Fibroblast of lung (primary cell): ENCODE measurements around the gene UPF1. TPM values are rescaled to one million over a fixed set of nuclear protein-coding genes. Genes with fewer than 3 reads are reported as not detected.

Source experiments
- DNase-seq, 2 donors: peaks; one replicate each; pipeline versions ENCODE4 v3.0.0 to v3.0.0-alpha.2; 2010; ENCODE audit warnings: low read depth in 2 of 2
- H2AFZ ChIP-seq: 2 replicates; pipeline ENCODE4 v1.5.1; 2012; ENCODE audit warnings: low read length, control low read depth, inconsistent platforms
- H3K27ac ChIP-seq: 2 replicates; pipeline ENCODE4 v1.5.1; 2011; ENCODE audit warnings: low read length, control low read depth; ENCODE audit not compliant: insufficient read depth
- H3K27me3 ChIP-seq: 2 replicates; pipeline ENCODE4 v1.5.1; 2011; ENCODE audit warnings: mild to moderate bottlenecking, low read length; ENCODE audit not compliant: control insufficient read depth, insufficient read depth
- H3K36me3 ChIP-seq: 2 replicates; pipeline ENCODE4 v1.5.1; 2011; ENCODE audit warnings: low read length; ENCODE audit not compliant: control insufficient read depth, insufficient read depth
- H3K4me1 ChIP-seq: 2 replicates; pipeline ENCODE4 v1.5.1; 2011; ENCODE audit warnings: low read length; ENCODE audit not compliant: control insufficient read depth, insufficient read depth; ENCODE audit errors: extremely low read depth
- H3K4me2 ChIP-seq: 2 replicates; pipeline ENCODE4 v1.5.1; 2011; ENCODE audit warnings: low read length, control low read depth; ENCODE audit not compliant: insufficient read depth; ENCODE audit errors: extremely low read depth
- H3K4me3 ChIP-seq, 4 experiments: fragments of 200-600 bp in 1 of 4; sonication (generic) in 1 of 4; replicated peaks in 1 of 4; 2 replicates each; pipeline ENCODE4 v1.5.1; 2011 to 2016; ENCODE audit warnings: low read length in 4 of 4, low read depth in 3 of 4, mild to moderate bottlenecking in 3 of 4, control low read depth in 2 of 4, inconsistent platforms in 1 of 4, mixed read lengths in 1 of 4; ENCODE audit not compliant: insufficient read depth in 1 of 4; ENCODE audit errors: control extremely low read depth in 1 of 4
- H3K79me2 ChIP-seq: 2 replicates; pipeline ENCODE4 v1.5.1; 2012; ENCODE audit warnings: mild to moderate bottlenecking, low read length, inconsistent platforms; ENCODE audit not compliant: control insufficient read depth, insufficient read depth
- H3K9ac ChIP-seq: 2 replicates; pipeline ENCODE4 v1.5.1; 2011; ENCODE audit warnings: mild to moderate bottlenecking, low read length, control low read depth; ENCODE audit not compliant: insufficient read depth
- H3K9me3 ChIP-seq: 2 replicates; pipeline ENCODE4 v1.5.1; 2012; ENCODE audit warnings: low read depth, low read length; ENCODE audit not compliant: control insufficient read depth, insufficient read depth
- H4K20me1 ChIP-seq: 2 replicates; pipeline ENCODE4 v1.5.1; 2011; ENCODE audit warnings: low read length; ENCODE audit not compliant: control insufficient read depth, insufficient read depth; ENCODE audit errors: extremely low read depth
- EZH2 ChIP-seq: IDR thresholded peaks from 2 replicates; pipeline ENCODE4 v1.5.1; 2012; ENCODE audit warnings: low read length, control low read depth, mild to moderate bottlenecking; ENCODE audit errors: missing control alignments
- polyA plus RNA-seq, 2 donors: library from polyadenylated mRNA; depleted of rRNA in 1 of 2; stranded (reverse) in 1 of 2; unstranded in 1 of 2; fragments of >200 nt; gene quantifications; 2 replicates each; pipeline ENCODE4 v1.2.1, GENCODE V29; 2011 to 2012; ENCODE audit warnings: missing spikeins in 1 of 2
- total RNA-seq: library from RNA; depleted of rRNA; stranded (reverse); fragments of >200 nt; gene quantifications from 2 replicates; pipeline ENCODE4 v1.2.1, GENCODE V29; 2014
- TF ChIP-seq, protein P1 (sequence below), 2 donors: IDR thresholded peaks in 1 of 2; conservative IDR thresholded peaks in 1 of 2; 1 replicate in 1 of 2; 2 replicates in 1 of 2; pipeline ENCODE4 v1.5.1; 2011 to 2012; ENCODE audit warnings: low read length in 2 of 2, control low read depth in 1 of 2, inconsistent platforms in 1 of 2, low read depth in 1 of 2, mild to moderate bottlenecking in 1 of 2

UPF1 gene
- total and polyA plus RNA-seq, 2 donors (not counting 1 experiment from before 2014, with no cell fraction given): 20.5 to 57.1 TPM

DNA sequence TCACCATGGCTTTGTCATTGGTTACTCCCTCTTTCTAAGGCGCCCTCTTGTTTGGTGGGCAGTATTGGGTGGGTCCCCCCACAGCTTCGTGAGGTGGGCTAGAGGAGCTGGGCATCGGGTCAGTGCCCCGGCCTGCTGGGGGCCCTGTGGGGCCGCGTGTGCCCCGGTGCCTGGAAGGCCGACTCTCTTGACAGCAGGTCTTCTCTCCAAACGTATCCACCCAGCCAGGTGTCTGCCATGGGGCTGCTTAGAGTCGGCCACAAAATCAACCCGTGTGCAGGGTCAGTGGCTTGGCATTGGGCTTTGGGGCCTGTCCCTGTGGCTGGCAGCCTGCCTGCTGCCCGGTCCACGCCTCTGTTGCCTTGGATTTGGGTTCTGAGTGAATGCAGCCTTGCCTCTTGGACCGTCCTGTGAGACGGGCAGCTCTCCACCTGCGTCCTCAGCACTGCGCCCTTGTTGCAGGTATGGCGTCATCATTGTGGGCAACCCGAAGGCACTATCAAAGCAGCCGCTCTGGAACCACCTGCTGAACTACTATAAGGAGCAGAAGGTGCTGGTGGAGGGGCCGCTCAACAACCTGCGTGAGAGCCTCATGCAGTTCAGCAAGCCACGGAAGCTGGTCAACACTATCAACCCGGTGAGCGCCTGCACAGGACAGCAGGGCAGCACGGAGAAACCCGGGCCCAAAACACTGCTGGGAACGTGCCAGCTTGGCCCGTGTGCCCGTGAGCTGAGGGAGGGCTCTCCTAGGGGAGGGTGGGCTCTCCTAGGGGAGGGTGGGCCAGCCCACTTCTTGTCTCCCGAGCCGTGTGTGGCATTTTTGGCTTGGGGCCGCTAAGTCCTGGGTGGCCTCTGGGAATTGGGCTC is 31.4 kb downstream of the UPF1 start:
- H3K27me3 ChIP-seq: no peaks in the 10 kb centered on the region
- no peak for DNase-seq
- H3K79me2 ChIP-seq: no peaks in the 10 kb centered on the region
- no peak overlapping the region for H2AFZ ChIP-seq
- H3K4me2 ChIP-seq: no peak overlapping the region
- peaks cover 51% of the 10 kb centered on the region for H3K36me3 ChIP-seq
- TF ChIP-seq, protein P1, sequence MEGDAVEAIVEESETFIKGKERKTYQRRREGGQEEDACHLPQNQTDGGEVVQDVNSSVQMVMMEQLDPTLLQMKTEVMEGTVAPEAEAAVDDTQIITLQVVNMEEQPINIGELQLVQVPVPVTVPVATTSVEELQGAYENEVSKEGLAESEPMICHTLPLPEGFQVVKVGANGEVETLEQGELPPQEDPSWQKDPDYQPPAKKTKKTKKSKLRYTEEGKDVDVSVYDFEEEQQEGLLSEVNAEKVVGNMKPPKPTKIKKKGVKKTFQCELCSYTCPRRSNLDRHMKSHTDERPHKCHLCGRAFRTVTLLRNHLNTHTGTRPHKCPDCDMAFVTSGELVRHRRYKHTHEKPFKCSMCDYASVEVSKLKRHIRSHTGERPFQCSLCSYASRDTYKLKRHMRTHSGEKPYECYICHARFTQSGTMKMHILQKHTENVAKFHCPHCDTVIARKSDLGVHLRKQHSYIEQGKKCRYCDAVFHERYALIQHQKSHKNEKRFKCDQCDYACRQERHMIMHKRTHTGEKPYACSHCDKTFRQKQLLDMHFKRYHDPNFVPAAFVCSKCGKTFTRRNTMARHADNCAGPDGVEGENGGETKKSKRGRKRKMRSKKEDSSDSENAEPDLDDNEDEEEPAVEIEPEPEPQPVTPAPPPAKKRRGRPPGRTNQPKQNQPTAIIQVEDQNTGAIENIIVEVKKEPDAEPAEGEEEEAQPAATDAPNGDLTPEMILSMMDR (conservative IDR thresholded peaks at IDR 0.05 in 1 of 2, IDR thresholded peaks at IDR 0.05 in 1 of 2; ENCODE audit: low read depth in 1 of 2, low read length in 2 of 2): no peak
- no peak for TF ChIP-seq EZH2
- no peaks in the 10 kb centered on the region for H3K4me1 ChIP-seq
- no peaks in the 10 kb centered on the region for H3K9me3 ChIP-seq
- H3K4me3 ChIP-seq: no peak overlapping the region
- no peak overlapping the region for H3K9ac ChIP-seq
- no peaks in the 10 kb centered on the region for H4K20me1 ChIP-seq
- H3K27ac ChIP-seq: no peak overlapping the region

DNA sequence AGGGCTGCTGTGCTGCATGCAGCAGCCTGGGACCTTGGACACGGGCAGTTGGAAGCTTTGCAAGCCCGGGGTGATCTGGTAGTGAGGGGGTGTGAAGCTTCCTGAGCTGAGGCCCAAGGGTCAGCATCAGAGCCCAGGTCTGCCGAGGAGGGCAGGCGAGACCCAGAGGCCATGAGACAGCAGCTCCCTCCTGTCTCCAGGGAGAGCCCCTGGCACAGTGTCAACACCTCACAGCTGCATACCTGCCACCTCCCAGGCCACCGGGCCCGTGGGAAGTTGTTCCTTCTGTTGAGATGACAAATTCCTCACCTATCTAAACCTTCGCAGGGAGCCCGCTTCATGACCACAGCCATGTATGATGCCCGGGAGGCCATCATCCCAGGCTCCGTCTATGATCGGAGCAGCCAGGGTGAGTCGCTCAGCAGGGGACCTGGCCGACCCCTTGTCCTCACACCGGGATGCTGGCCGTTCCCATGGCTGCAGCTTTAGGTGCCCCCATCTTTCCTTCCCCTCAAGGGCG is 32.1 kb downstream of the UPF1 start:
- no peak overlapping the region for H3K9ac ChIP-seq
- H3K9me3 ChIP-seq: no peaks in the 10 kb centered on the region
- no peaks in the 10 kb centered on the region for H3K79me2 ChIP-seq
- no peak overlapping the region for H3K4me3 ChIP-seq
- H4K20me1 ChIP-seq: no peaks in the 10 kb centered on the region
- H3K4me1 ChIP-seq: no peaks in the 10 kb centered on the region
- H3K27ac ChIP-seq: no peak overlapping the region
- no peak for TF ChIP-seq EZH2
- TF ChIP-seq, protein P1 (conservative IDR thresholded peaks at IDR 0.05 in 1 of 2, IDR thresholded peaks at IDR 0.05 in 1 of 2; ENCODE audit: low read depth in 1 of 2, low read length in 2 of 2): no peak
- H2AFZ ChIP-seq: no peak overlapping the region
- H3K27me3 ChIP-seq: no peaks in the 10 kb centered on the region
- H3K36me3 ChIP-seq: peaks cover 48% of the 10 kb centered on the region
- no peak for DNase-seq
- no peak overlapping the region for H3K4me2 ChIP-seq

DNA sequence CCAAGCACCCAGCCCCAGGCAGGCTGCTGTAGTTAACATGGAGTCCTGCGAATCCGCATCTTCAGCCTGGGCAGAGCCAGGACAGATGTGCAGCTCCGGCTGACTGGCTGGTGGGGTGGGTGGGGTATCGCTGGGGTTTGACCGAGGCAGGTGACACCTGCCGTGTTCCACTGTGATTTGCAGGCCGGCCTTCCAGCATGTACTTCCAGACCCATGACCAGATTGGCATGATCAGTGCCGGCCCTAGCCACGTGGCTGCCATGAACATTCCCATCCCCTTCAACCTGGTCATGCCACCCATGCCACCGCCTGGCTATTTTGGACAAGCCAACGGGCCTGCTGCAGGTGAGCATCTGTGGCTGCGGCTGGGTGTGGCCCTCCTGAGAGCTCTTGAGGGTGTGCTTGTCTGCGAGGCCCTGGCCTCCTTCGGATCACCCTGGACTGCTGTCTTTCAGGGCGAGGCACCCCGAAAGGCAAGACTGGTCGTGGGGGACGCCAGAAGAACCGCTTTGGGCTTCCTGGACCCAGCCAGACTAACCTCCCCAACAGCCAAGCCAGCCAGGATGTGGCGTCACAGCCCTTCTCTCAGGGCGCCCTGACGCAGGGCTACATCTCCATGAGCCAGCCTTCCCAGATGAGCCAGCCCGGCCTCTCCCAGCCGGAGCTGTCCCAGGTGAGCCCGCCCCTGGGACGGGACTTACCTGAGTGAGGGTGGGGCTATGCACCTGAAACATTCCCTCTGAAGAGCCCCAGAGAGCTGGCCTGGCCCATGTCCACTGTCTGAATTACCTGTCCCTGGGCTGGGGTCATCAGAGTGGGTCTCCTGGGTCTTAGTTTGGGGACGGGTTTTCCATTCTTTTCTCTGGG is 33.6 kb downstream of the UPF1 start:
- Histone ChIP-seq H3K9me3 (no peaks in the 10 kb centered on the region), H3K27me3 (no peaks in the 10 kb centered on the region), H4K20me1 (no peaks in the 10 kb centered on the region), H3K9ac (no peak overlapping the region), H3K27ac (no peak overlapping the region), H3K36me3 (peaks cover 39% of the 10 kb centered on the region), H3K4me2 (no peak overlapping the region), H3K79me2 (no peaks in the 10 kb centered on the region), H3K4me1 (no peaks in the 10 kb centered on the region), H3K4me3 (no peak overlapping the region), H2AFZ (no peak overlapping the region)
- no peak for TF ChIP-seq EZH2
- TF ChIP-seq, protein P1 (conservative IDR thresholded peaks at IDR 0.05 in 1 of 2, IDR thresholded peaks at IDR 0.05 in 1 of 2; ENCODE audit: low read depth in 1 of 2, low read length in 2 of 2): no peak
- DNase-seq: no peak
